ENCODE data around the gene MRPL3.

DNA sequence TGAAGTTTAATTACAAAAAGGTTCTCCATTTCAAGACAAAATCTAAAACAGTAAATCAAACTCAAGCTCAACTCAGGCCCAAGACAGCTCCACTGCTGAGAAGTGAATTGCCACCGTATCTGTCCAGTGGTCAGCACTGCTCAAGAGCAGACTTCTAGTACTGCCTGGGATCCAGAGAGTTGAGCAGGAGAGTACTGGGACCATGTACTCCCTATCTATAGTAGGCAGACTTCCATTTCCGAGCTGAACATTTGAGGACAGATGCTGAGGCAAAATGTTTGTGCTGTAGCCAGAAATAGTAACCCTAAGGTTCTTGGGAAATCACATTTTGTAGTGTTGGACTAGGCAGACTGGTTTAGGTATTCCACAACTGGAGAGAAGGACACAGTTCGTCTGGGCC is 44.1 kb downstream of the MRPL3 start:
- no peak for TF ChIP-seq EP300 (IDR thresholded peaks at IDR 0.05; ENCODE audit: low read depth)
- TF ChIP-seq, protein P1, sequence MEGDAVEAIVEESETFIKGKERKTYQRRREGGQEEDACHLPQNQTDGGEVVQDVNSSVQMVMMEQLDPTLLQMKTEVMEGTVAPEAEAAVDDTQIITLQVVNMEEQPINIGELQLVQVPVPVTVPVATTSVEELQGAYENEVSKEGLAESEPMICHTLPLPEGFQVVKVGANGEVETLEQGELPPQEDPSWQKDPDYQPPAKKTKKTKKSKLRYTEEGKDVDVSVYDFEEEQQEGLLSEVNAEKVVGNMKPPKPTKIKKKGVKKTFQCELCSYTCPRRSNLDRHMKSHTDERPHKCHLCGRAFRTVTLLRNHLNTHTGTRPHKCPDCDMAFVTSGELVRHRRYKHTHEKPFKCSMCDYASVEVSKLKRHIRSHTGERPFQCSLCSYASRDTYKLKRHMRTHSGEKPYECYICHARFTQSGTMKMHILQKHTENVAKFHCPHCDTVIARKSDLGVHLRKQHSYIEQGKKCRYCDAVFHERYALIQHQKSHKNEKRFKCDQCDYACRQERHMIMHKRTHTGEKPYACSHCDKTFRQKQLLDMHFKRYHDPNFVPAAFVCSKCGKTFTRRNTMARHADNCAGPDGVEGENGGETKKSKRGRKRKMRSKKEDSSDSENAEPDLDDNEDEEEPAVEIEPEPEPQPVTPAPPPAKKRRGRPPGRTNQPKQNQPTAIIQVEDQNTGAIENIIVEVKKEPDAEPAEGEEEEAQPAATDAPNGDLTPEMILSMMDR (IDR thresholded peaks at IDR 0.05), result no peak
- no peak for TF ChIP-seq POLR2A (IDR thresholded peaks at IDR 0.05)

All from transverse colon (tissue), 3 donors.